ENCODE results near the gene ATG101.

Gene ATG101

GRCh38 chr12:52082988-52083637 is 13.3 kb downstream of the ATG101 start:
- peaks cover 55% of the 10 kb centered on the region for H3K4me1 Mint-ChIP-seq
- peaks cover 25% of the 10 kb centered on the region for H3K27me3 Mint-ChIP-seq (ENCODE audit: low read depth)
- TF ChIP-seq, protein P1, sequence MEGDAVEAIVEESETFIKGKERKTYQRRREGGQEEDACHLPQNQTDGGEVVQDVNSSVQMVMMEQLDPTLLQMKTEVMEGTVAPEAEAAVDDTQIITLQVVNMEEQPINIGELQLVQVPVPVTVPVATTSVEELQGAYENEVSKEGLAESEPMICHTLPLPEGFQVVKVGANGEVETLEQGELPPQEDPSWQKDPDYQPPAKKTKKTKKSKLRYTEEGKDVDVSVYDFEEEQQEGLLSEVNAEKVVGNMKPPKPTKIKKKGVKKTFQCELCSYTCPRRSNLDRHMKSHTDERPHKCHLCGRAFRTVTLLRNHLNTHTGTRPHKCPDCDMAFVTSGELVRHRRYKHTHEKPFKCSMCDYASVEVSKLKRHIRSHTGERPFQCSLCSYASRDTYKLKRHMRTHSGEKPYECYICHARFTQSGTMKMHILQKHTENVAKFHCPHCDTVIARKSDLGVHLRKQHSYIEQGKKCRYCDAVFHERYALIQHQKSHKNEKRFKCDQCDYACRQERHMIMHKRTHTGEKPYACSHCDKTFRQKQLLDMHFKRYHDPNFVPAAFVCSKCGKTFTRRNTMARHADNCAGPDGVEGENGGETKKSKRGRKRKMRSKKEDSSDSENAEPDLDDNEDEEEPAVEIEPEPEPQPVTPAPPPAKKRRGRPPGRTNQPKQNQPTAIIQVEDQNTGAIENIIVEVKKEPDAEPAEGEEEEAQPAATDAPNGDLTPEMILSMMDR (IDR thresholded peaks at IDR 0.05; ENCODE audit: unreplicated experiment in 3 of 3) = peak; percentile 94 to 98 (median 97)
- no peak overlapping the region for H3K4me3 Mint-ChIP-seq
- H3K27ac Mint-ChIP-seq = peak overlapping the region; percentile 8 to 18 (median 11)
- no peaks in the 10 kb centered on the region for H3K9me3 Mint-ChIP-seq
- peaks cover 8% of the 10 kb centered on the region for H3K36me3 Mint-ChIP-seq (ENCODE audit: low read depth)

DNA sequence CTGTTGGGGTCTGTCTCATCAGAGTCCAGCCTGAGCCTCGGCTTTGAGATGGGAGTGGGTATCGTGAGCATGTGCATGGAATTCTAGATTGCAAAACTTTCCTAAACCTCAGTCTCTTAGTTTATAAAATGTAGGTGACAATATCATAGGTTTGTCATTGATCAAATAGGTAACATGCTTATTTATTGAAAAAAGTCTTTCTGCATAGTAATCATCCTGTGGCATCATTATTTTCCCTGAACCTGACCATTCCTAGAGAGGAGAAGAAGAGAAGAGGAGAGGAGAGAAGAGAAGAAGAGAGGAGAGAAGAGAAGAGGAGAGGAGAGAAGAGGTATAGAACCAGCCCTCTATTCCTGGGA is 13.8 kb downstream of the ATG101 start:
- TF ChIP-seq, protein P1 (IDR thresholded peaks at IDR 0.05; ENCODE audit: unreplicated experiment in 3 of 3) = no peak
- Mint-ChIP-seq H3K27me3 (ENCODE audit: low read depth) (peaks cover 30% of the 10 kb centered on the region), H3K9me3 (no peaks in the 10 kb centered on the region), H3K4me3 (no peak overlapping the region), H3K36me3 (ENCODE audit: low read depth) (peaks cover 5% of the 10 kb centered on the region), H3K27ac (peak overlapping the region; percentile 8 to 18 (median 11)), H3K4me1 (peaks cover 59% of the 10 kb centered on the region)

DNA sequence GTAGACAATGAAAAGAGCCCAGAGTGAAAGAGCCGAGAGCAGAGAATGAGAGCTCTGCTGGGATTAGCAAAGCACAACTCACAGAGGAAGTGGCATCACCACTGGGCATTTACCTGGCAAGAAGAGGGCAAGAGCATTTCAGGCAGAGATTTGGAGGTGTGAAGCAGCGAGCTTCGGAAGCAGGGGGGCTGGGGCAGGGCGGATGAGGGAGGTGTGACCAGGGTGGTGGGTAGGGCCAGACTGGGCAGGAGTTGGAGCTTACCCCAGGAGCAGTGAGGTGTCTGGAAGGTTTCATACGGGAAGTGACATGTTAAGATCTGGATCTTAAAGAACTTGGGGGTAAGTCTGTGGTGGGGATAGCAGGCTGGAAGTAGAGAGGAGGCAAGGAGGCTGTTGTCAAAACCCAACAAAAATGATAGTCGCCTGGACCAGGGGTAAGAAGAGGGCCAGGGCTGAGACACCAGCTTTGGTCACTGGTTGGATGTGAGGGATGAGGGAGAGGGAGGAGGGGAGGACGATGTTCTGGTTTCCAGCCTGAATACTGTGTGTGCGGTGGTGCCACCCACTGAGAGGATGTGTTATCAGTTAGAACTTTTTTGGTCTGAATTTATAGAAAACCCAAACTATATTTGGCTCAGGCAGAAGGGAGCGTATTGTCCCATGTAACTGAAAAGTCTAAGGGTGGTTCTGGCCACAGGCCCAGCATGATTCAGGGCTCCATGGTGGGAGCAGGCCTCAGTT is 14.9 kb downstream of the ATG101 start:
- Mint-ChIP-seq H3K27me3 (ENCODE audit: low read depth) (peaks cover 36% of the 10 kb centered on the region), H3K9me3 (no peaks in the 10 kb centered on the region), H3K27ac (no peak overlapping the region), H3K4me3 (no peak overlapping the region), H3K36me3 (ENCODE audit: low read depth) (no peaks in the 10 kb centered on the region), H3K4me1 (peaks cover 64% of the 10 kb centered on the region)
- TF ChIP-seq, protein P1 (IDR thresholded peaks at IDR 0.05; ENCODE audit: unreplicated experiment in 3 of 3) = no peak

- Mint-ChIP-seq H3K27ac (peak overlapping the region in 1 of 3 experiments; percentile 38), H3K4me1 (peaks cover 60% of the 10 kb centered on the region), H3K27me3 (ENCODE audit: low read depth) (peaks cover 43% of the 10 kb centered on the region), H3K4me3 (no peak overlapping the region), H3K9me3 (no peaks in the 10 kb centered on the region), H3K36me3 (ENCODE audit: low read depth) (no peaks in the 10 kb centered on the region)
- TF ChIP-seq, protein P1 (IDR thresholded peaks at IDR 0.05; ENCODE audit: unreplicated experiment in 3 of 3) = no peak
Measured at GRCh38 chr12:52085682-52086180, 16.0 kb downstream of the ATG101 start.

- Mint-ChIP-seq H3K4me1 (peaks cover 55% of the 10 kb centered on the region), H3K4me3 (no peak overlapping the region), H3K27ac (peak overlapping the region in 1 of 3 experiments; percentile 6), H3K27me3 (ENCODE audit: low read depth) (peaks cover 50% of the 10 kb centered on the region), H3K36me3 (ENCODE audit: low read depth) (no peaks in the 10 kb centered on the region), H3K9me3 (no peaks in the 10 kb centered on the region)
- TF ChIP-seq, protein P1 (IDR thresholded peaks at IDR 0.05; ENCODE audit: unreplicated experiment in 3 of 3) = no peak
Measured at GRCh38 chr12:52086366-52086765, 16.6 kb downstream of the ATG101 start.
